ENCODE data around the gene BBS12.
A peak's percentile ranks its signal among the peaks of the same experiment; 100 is the strongest.

The BBS12 gene

DNA sequence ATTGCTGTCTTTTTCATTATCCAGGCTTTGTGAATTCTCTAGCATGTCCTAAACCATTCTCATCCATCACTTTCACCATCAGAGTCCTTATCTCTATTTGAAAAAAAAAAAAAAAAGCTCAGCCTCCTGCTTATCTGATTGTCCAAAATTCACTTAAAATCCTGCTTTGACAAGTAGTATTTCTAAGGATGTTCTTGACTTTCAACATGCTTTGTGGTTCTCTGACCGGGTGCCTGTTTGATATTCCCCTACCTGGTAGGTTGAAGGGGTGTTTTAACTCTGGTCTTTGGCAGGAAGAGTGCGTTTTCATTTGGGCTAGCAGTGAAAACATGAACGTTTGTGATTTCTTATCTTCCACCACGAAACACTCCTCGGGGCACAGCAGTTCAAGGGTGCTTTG, 17.3 kb upstream of the BBS12 start:
- no peak for DNase-seq (ENCODE audit: low spot score)

GRCh38 chr4:122716825-122717448, 15.6 kb upstream of the BBS12 start:
- peak; percentile 78 for DNase-seq (ENCODE audit: low spot score)

GRCh38 chr4:122718281-122718680, 14.2 kb upstream of the BBS12 start:
- DNase-seq (ENCODE audit: low spot score), result no peak

DNA sequence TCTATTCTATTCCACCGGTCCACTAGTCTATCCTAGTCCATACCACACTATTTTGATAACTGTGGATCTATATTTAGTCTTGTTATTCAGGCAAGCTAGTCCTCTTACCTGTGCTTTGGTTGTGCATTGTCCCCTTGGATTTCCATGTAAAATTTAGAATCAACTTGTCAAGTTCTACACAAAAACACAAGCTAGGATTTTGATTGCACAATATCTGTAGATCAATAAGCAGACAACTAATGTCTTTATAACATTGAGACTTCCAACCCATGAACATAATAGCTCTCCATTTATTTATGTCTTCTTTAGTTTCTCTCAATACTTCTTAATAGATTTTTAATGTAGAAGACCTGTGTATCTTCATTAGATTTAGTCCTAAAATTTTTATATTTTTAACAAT, 10.2 kb upstream of the BBS12 start:
- no peak for DNase-seq (ENCODE audit: low spot score)

GRCh38 chr4:122728856-122729255, 3.6 kb upstream of the BBS12 start:
- DNase-seq (ENCODE audit: low spot score), result no peak

GRCh38 chr4:122731676-122732075, 828 bp upstream of the BBS12 start:
- DNase-seq (ENCODE audit: low spot score), result no peak

DNA sequence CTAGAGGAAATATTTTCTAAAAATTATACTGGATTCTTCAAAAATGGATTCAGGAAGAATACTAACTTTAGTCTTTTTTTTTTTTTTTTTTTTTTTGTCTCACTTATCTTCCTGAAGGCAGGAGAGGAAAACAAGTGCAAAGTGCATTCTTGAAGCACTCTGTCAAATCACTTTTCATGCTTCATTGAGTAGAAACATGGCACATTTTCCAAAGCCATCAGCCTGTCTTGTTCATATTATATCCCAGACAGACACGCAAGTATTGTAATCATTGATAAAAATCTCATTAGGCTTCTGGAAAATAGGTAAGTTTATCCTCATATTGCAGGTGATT, 1.2 kb downstream of the BBS12 start:
- DNase-seq (ENCODE audit: low spot score), result no peak

DNA sequence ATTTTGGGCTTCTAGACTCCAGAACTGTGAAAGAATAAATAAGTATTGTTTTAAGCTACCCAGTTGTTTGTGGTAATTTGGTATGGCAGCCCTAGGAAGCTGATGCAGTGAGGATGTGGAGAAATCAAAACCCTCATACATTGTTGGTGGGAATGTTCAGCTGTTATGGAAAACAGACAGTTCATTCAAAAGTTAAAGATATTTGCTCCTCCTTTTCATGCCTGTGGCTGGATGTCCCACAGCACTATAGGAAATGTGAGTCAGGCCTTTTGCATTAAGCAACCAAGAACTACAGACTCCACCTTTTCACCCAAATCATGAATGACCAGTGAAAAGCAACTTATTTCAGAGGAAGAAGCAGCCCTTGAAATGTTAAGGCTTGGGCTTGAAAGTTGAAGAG, 6.7 kb downstream of the BBS12 start:
- DNase-seq (ENCODE audit: low spot score), result no peak

GRCh38 chr4:122742933-122743829, 10.7 kb downstream of the BBS12 start:
- DNase-seq (ENCODE audit: low spot score), result no peak

DNA sequence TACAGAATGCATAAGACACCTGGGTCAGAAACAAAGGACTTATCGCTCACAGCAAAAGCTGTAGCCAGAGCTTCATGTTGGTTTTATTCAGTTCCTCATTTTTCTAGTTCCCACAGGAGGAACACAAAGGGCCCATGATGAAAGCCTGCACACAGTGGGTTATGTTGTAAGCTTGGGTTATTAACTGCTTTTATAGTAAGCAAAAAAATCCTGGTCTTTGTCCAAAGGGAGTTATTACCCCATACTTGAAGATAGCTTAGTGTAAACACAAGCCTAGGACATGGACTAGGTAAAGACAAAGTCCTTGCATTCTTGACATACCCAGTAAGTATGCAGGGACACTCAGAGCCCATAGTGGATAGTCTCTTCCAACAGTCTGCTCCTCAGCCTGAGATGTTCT, 11.7 kb downstream of the BBS12 start:
- DNase-seq (ENCODE audit: low spot score), result no peak

DNA sequence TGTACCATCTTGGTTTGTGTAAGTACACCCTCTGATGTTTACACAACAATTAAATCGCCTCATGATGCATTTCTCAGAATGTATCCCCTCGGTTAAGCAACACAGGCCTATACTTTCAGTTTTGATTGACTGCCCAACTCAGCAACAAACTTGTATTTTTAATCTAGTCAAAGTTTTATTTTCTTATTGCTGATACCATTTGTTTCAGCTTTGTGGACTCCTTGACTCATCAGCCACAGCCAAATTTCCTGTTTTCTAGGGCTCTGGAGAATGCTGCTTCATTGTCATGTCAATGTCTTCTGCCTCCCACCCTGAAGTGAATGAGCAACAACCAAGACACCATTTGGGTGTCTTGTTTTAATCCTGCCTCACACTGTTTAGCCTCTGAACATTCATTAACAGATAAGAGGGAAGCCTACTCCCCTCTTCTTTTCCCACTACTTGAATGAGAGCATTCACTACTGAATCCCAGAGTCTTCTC, 14.0 kb downstream of the BBS12 start:
- DNase-seq (ENCODE audit: low spot score), result no peak

DNA sequence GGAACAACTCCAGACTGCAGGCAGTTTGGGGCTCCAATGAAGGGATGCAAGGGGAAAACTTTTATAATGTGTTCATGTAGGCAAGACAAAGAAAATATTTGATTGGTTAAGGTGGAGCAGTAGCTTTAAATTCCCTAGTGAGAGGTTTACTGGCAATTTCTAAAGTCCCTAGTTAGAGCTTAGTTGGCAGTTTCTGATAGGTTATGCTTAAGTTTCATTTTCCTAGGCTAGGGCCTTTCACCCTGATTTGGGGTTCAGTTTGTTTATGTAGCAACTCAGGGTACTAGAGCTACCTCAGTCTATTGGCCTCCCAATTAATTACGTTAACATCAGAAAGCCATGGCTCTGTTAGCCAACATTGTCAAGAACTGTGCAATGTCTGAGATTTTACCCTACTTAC, 14.6 kb downstream of the BBS12 start:
- no peak for DNase-seq (ENCODE audit: low spot score)

GRCh38 chr4:122747883-122748282, 15.4 kb downstream of the BBS12 start:
- DNase-seq (ENCODE audit: low spot score), result no peak

GRCh38 chr4:122749704-122750454, 17.4 kb downstream of the BBS12 start:
- no peak for DNase-seq (ENCODE audit: low spot score)

GRCh38 chr4:122755675-122756074, 23.2 kb downstream of the BBS12 start:
- no peak for DNase-seq (ENCODE audit: low spot score)

DNA sequence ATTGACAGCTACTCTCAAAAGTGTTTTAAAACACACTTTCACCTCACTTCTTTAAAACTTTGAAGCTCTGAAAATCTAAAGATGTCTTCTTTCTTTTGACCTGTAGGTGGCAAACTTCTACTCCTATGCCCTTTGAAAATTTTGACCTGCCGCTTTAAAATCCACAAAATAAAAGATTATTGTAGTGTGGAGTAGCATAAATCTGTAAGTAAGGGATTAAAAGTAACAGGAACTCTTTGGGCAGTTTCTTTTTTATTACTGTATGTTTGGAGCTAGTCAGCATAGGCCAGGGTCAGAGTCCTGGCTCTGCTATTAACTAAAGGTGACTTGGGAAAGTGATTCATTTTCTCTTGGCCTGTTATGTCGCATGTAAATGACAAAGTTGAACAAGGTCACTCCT, 25.5 kb downstream of the BBS12 start:
- DNase-seq (ENCODE audit: low spot score), result peak; percentile 29

GRCh38 chr4:122759639-122760310, 27.3 kb downstream of the BBS12 start:
- DNase-seq (ENCODE audit: low spot score), result no peak

DNA sequence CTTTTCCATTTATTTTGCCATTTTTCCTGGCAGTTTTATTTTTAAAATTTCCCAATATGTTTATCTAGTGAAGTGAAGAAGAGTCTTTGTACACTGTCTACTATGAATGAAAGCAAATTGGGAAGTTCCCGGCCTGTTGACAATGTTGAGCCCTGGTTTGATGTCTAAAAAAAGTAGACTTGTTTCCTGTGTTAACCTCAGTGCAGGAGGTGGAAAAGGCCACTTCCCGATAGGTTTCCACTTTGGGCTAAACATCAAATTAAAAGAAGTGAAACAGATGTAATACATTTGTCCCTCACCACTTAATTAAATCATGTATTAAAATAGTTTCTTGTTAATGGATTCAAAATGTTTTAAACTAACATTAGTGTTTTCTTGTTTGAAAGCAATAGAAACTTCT, 30.0 kb downstream of the BBS12 start:
- DNase-seq (ENCODE audit: low spot score), result no peak

DNA sequence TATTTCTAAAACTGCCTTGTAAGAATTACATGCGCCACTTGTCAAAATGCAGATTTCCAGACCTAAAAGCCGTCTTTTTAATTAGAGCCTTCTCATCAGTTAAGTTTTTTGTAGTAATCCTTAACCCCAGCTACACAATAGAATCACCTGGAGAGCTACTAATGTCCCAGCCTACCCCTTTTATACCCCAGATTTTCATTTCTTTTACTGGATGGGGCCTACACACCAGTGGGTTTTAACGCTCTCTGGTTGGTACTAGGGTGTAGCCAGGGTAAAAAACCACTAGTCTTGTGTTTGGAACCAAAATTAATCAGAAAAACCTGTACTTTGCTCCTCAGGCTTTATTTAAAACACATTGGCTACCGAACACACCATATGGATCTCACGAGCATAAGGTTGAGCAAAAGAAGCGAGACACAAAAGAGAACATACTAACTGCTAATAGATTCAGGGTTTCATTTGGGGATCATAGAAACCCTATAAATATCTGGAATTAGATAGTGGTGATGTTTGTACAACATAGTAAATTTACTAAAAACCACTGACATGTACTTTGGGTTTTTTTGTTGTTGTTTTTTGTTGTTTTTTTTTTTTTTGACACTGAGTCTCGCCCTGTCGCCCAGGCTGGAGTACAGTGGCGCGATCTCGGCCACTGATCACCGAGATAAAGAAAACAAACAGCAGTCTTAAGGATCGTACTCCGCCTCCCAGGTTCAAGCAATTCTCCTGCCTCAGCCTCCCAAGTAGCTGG, 30.6 kb downstream of the BBS12 start:
- no peak for DNase-seq (ENCODE audit: low spot score)

DNA sequence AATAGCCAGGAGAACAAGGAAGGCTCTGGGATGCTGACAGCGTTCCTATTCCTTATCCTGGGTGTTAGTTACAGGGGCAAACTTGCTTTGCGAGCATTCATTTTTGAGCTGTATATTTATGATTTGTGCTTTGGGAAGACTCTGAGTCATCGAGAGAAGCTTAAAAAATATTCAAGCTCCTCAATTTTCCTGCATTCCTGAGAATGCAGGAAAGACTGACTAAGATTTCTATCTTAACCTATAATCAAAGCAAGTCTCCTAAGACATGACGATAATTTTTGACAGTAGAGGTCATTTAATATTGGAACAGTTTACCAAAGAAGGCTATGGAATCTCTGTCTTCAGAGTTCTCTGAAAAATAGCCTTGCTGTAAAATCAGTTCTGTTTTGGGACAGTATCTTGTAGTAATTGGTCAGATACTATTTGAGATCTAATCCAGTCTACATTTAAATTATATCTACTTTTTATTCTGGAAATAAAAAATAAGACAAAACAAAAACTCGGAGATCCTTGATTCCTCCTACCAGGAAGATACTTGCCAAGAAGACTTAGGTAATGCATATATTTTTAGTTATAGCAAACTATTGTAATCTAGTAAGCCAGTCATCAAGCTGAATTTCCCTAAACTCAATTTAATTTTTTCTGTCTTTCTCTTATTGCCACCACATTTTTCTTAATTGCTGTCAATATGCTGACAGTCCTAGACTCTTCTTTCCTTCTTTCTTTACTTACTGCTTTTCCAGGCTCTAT, 31.7 kb downstream of the BBS12 start:
- DNase-seq (ENCODE audit: low spot score), result no peak

- no peak for DNase-seq (ENCODE audit: low spot score)
Observed at GRCh38 chr4:122764821-122765215, 32.3 kb downstream of the BBS12 start.
